HG03060 (cell line): ENCODE data around the gene AUTS2.

Experiments
- ATAC-seq: cut with Tn5 transposase; IDR thresholded peaks from one replicate; pipeline ENCODE4 v1.9.1; 2021; ENCODE audit warnings: low read depth, moderate number of reproducible peaks; ENCODE audit not compliant: unreplicated experiment

Gene AUTS2

GRCh38 chr7:69836702-69837101 lies 238.4 kb downstream of the AUTS2 start:
- no peak for ATAC-seq

- no peak for ATAC-seq
These were observed 239.3 kb downstream of the AUTS2 start for GRCh38 chr7:69837387-69838068.

GRCh38 chr7:69839782-69840181 lies 241.5 kb downstream of the AUTS2 start:
- ATAC-seq, result no peak

- ATAC-seq, result no peak
These were observed 242.0 kb downstream of the AUTS2 start for GRCh38 chr7:69840248-69840647.

GRCh38 chr7:69843653-69844052 lies 245.4 kb downstream of the AUTS2 start:
- ATAC-seq, result peak; percentile 46

GRCh38 chr7:69844264-69844868 lies 246.1 kb downstream of the AUTS2 start:
- no peak for ATAC-seq

- ATAC-seq, result no peak
These were observed 247.6 kb downstream of the AUTS2 start for GRCh38 chr7:69845721-69846495.

GRCh38 chr7:69847921-69848612 lies 249.8 kb downstream of the AUTS2 start:
- ATAC-seq, result no peak

- no peak for ATAC-seq
These were observed 251.0 kb downstream of the AUTS2 start for GRCh38 chr7:69849268-69849667.

- no peak for ATAC-seq
These were observed 258.7 kb downstream of the AUTS2 start for GRCh38 chr7:69857014-69857413.

GRCh38 chr7:69858471-69858870 lies 260.2 kb downstream of the AUTS2 start:
- ATAC-seq, result no peak

GRCh38 chr7:69859342-69859741 lies 261.1 kb downstream of the AUTS2 start:
- ATAC-seq, result no peak

- ATAC-seq, result no peak
These were observed 262.2 kb downstream of the AUTS2 start for GRCh38 chr7:69860486-69860885.

GRCh38 chr7:69860941-69861622 lies 262.8 kb downstream of the AUTS2 start:
- no peak for ATAC-seq

- no peak for ATAC-seq
These were observed 264.3 kb downstream of the AUTS2 start for GRCh38 chr7:69862413-69863064.

GRCh38 chr7:69864274-69864673 lies 266.0 kb downstream of the AUTS2 start:
- ATAC-seq, result no peak

- no peak for ATAC-seq
These were observed 266.5 kb downstream of the AUTS2 start for GRCh38 chr7:69864822-69865221.

- no peak for ATAC-seq
These were observed 270.6 kb downstream of the AUTS2 start for GRCh38 chr7:69868921-69869320.

GRCh38 chr7:69871213-69871885 lies 273.1 kb downstream of the AUTS2 start:
- no peak for ATAC-seq
